ENCODE data around the gene TRIM44.
"Not testable (repeated sequence)": the region's sequence is repeated elsewhere in the genome, so short reads cannot be mapped to it uniquely, and the experiment has no call there.

The TRIM44 gene

DNA sequence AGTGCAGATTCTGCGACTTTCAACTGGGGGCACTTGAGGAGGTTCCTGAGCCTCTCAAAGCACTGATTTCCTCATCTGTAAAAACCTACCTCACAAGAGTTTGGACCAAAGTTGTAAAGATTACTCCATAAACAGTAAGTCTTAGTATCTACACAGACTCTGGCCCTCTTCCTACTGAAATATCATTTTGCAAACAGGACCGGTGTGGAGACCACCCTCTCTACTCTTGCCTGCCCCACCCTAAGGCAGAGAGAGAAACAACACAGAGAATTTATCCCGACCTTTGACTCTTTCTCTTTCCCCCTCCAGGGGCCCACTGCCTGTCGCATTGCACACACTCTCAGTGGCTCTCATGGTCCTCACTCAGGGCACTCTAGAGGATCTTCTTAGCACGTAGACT is 163.4 kb downstream of the TRIM44 start:
- DNase-seq = no peak

GRCh38 chr11:35826949-35827348 is 164.4 kb downstream of the TRIM44 start:
- DNase-seq = no peak

GRCh38 chr11:35836205-35836604 is 173.6 kb downstream of the TRIM44 start:
- DNase-seq = no peak

DNA sequence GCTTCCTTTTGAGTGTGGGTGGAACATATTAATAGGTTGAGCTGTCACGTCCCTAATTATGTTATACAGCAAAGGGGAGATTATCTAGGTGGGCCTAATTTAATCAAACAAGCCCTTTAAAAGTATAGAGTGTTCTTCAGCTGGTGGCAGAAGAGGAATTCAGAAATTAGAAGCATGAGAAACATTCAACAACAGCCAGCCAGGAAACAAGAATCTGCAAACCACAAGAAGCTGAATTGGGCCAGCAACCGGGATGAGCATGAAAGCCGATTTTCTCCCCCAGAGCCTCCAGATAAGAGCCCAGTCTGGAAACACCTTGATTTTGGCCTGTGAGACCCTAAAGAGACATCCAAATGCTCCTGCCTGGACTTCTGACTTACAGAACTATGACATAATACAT is 175.5 kb downstream of the TRIM44 start:
- no peak for DNase-seq

GRCh38 chr11:35838697-35839367 is 176.3 kb downstream of the TRIM44 start:
- not testable (repeated sequence) for DNase-seq

DNA sequence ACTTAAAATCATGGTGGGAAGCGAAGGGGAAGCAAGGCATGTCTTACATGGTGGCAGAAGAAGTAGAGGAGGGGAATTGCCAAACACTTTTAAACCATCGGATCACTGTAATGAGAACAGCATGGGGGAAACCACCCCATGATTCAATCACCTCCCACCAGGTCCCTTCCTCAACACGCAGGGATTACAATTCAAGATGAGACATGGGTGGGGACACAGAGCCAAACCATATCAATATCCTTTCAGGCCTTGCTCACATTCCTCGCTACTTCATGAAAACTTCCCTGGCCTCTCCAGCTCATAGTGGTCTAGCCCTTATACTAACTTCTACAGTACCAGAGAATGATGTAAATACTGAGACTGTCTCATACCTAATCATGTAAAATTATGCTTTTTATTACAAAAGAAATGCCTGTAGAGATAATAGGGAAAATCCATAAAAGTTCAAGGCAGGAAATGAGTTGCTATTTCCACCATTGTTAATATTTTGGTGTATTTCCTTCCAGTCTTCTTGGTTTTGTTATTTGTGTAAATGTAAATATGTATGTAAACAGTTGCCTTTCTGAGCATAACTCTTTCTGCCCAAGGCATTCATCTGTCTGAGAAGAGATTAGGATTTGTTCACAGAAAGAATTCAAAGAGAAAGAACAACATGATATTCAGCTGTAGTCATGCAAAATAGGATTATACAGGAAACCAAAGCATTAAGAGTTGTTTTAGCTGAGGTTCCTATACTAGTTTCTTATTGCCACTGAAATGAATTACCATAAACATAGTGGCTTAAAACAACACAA is 177.0 kb downstream of the TRIM44 start:
- DNase-seq = no peak

- no peak for DNase-seq
Observed at GRCh38 chr11:35841733-35842132, 179.2 kb downstream of the TRIM44 start.

DNA sequence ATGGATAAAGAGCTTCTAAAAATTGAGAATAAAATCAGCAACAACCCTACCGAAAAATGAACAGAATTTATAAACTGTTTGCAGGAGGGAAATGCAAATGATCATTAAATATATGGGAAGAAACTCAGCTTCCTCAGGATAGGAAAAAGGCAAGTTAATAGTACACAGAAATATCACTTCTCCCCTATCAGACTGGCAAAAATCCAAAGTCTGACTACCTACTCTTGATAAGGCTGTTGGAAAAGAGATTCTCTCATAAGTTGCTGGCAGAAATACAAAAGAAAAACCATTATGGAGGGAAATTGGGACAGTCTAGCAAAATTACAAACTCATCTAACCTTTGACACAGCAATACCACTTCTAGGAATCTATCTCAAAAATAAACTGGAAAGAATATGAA is 180.4 kb downstream of the TRIM44 start:
- no peak for DNase-seq

GRCh38 chr11:35844579-35844978 is 182.0 kb downstream of the TRIM44 start:
- no peak for DNase-seq

GRCh38 chr11:35845860-35846259 is 183.3 kb downstream of the TRIM44 start:
- no peak for DNase-seq

DNA sequence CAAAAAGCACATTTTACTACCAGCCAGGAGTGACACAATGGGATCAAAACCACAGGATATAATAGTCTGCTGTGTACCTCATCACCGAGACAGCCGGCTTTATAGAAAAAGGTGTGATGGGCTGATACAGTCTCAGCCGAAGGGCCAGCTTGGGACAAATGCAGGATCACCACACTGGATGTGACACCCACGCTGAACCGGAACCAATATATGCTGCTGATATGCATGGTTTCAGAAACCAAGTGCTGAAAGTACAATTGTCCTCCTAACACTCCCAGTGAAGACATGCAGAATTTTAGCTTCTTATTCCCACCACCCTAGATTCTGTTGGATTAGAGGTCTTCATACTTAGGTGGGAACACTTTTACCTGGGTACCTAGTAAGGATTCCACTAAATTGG is 184.3 kb downstream of the TRIM44 start:
- DNase-seq = no peak

GRCh38 chr11:35847473-35847872 is 184.9 kb downstream of the TRIM44 start:
- no peak for DNase-seq

DNA sequence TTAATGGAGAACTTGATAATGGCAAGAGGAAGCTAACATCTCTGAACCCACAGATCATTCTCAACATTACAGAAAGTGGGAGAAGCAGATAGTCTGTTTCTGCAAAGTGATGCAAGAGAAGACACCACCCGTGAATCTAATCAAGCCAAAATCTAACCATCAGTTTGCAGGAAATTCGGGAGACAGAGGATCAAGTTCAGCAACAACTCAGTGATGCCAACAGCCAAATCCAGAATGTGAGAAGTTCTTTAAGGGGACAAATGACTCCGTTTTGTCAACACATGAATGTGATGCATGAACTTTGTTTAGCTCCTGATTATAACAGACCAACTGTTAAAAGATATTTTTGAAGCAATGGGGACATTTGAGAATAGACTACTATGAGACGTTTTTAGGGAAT is 186.0 kb downstream of the TRIM44 start:
- no peak for DNase-seq

GRCh38 chr11:35850191-35850590 is 187.6 kb downstream of the TRIM44 start:
- DNase-seq = no peak

DNA sequence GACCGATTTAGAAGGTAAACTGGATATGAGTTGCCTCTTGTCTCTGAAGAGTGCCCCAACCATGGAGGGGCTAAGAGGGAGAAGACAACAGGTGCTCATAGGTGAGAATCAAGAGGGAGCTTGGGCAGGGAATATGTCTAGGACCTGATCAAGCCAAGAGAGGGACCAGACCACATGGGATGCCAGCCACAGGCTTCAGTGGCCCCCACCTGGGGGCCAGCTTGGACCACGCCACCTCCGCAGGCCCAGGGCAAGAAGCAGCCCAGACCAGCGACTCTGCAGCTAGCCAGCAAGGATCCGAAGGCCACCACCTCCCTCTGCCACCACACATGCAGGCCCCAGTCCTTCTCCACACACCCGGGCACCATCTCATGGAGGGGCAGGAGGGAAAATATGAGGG is 188.8 kb downstream of the TRIM44 start:
- no peak for DNase-seq

DNA sequence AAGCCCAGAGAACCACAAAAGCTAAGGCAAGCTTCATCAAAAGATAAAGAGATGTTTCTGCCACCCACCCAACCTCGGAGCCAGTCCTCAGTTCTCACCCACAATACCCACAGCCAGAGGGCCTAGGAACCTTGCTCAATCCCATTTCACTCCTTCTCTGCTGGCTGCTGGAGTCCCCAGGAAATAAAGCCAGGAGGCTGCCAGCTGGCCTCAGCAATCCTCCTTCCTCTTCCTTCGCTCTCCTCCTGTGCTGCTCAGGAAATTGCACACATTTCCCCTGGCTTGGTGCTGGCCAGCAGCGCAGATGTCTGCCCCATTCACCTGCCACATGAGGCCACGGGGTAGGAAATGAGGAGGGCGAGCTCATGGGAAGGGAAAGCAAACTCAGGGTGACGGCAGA is 189.5 kb downstream of the TRIM44 start:
- DNase-seq = no peak

- DNase-seq = no peak
Observed at GRCh38 chr11:35853971-35854370, 191.4 kb downstream of the TRIM44 start.

DNA sequence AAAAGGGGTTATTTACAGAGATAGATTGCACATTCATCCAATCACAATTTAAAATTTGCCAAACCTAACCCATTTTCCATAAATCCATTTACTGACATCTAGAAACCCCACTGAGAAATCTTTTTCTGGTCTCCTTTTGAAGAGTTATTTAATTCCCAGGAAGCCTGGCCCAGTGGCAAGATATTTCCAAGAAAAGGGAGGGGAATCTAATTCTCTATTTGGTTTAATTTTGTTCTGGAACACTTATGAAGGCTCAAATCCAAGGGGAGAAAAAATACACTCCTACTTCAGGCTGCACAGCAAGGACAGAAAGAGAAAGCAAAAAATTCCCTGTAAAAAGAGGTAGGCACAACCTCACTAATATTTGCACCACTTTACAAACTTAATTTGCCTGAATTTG is 193.1 kb downstream of the TRIM44 start:
- no peak for DNase-seq

- DNase-seq = no peak
Observed at GRCh38 chr11:35856259-35856658, 193.7 kb downstream of the TRIM44 start.

DNA sequence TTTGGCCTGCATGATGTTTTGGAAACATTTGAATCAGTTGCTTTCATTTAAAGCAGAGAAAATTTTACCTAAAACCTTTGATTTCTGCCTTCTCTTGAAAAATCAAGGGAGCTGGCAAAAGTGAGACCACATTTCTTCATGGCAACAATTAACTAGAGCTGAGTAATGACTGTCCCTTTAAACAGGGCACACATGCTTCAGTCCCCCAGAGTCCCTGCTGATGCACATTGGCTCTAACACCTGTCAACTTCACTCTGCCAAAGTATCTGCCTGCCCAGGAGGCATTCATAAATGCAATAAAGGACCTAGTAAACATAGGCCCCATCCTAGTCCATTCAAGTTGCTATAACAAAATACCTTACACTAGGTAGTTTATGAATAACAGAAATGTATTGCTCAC is 194.2 kb downstream of the TRIM44 start:
- no peak for DNase-seq

GRCh38 chr11:35857922-35858321 is 195.3 kb downstream of the TRIM44 start:
- DNase-seq = no peak

DNA sequence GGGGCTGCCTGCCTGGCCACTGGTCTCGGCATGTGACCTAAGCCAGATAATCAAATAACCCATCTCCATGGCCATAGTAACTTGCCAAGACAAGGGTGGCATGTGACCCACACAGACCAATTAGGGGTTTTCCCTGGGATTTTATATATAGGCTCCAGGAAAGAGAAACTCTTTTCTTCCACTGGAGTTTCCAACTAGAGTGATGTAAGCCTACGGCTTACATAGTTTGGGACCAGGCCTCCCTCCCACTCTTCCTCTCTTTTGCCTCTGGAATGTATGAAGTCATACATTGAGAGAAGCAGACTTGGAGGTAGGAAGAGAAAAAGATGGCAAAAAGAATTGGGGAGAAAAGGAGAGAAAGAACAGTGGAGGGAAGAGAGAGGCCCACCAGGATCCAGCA is 196.7 kb downstream of the TRIM44 start:
- no peak for DNase-seq

- DNase-seq = not testable (repeated sequence)
Observed at GRCh38 chr11:35860194-35860593, 197.6 kb downstream of the TRIM44 start.

- DNase-seq = no peak
Observed at GRCh38 chr11:35861191-35861590, 198.6 kb downstream of the TRIM44 start.

- DNase-seq = no peak
Observed at GRCh38 chr11:35862666-35863065, 200.1 kb downstream of the TRIM44 start.
